GM06990 (cell line): Measurements from ENCODE around the gene MKNK1.

Experiments
- DNase-seq: peaks from one replicate; pipeline ENCODE4 v3.0.0-alpha.2; 2011; ENCODE audit not compliant: insufficient read length; ENCODE audit errors: extremely low read depth
- H3K27me3 ChIP-seq: replicated peaks from 2 replicates; pipeline ENCODE4 v1.6.0; 2011; ENCODE audit warnings: low read length; ENCODE audit not compliant: control insufficient read depth, insufficient read depth
- H3K36me3 ChIP-seq: 2 replicates; pipeline ENCODE4 v1.5.1; 2011; ENCODE audit warnings: low read length; ENCODE audit not compliant: control insufficient read depth, insufficient read depth
- H3K4me3 ChIP-seq: replicated peaks from 2 replicates; pipeline ENCODE4 v1.5.1; 2011; ENCODE audit warnings: low read depth, mild to moderate bottlenecking, control low read depth, low read length
- CTCF ChIP-seq: IDR thresholded peaks from 2 replicates; pipeline ENCODE4 v1.5.1; 2011; ENCODE audit warnings: low read length, control low read depth, mild to moderate bottlenecking, inconsistent platforms; ENCODE audit not compliant: insufficient read depth, poor library complexity, severe bottlenecking

MKNK1 gene

GRCh38 chr1:46555826-46556619 lies 48.0 kb downstream of the MKNK1 start:
- Histone ChIP-seq H3K36me3 (peaks cover 7% of the 10 kb centered on the region), H3K27me3 (no peaks in the 10 kb centered on the region; the same call in none of the 2 replicates), H3K4me3 (no peak overlapping the region)
- no peak for TF ChIP-seq CTCF
- no peak for DNase-seq

- TF ChIP-seq CTCF: no peak
- no peaks in the 10 kb centered on the region; the same call in none of the 2 replicates for H3K27me3 ChIP-seq
- DNase-seq: no peak
- H3K4me3 ChIP-seq: no peak overlapping the region
- peaks cover 4% of the 10 kb centered on the region; the same call in 1 of the 2 replicates for H3K36me3 ChIP-seq
Measured at GRCh38 chr1:46554597-46555381, 49.3 kb downstream of the MKNK1 start.

GRCh38 chr1:46554236-46554596 lies 49.9 kb downstream of the MKNK1 start:
- no peak overlapping the region for H3K4me3 ChIP-seq
- no peak for TF ChIP-seq CTCF
- peaks cover 4% of the 10 kb centered on the region; the same call in 1 of the 2 replicates for H3K36me3 ChIP-seq
- H3K27me3 ChIP-seq: no peaks in the 10 kb centered on the region; the same call in none of the 2 replicates
- DNase-seq: no peak

GRCh38 chr1:46553506-46553905 lies 50.6 kb downstream of the MKNK1 start:
- no peak overlapping the region for H3K4me3 ChIP-seq
- DNase-seq: no peak
- peaks cover 3% of the 10 kb centered on the region; the same call in 1 of the 2 replicates for H3K36me3 ChIP-seq
- no peaks in the 10 kb centered on the region; the same call in none of the 2 replicates for H3K27me3 ChIP-seq
- no peak for TF ChIP-seq CTCF

- Histone ChIP-seq H3K4me3 (no peak overlapping the region), H3K36me3 (no peaks in the 10 kb centered on the region), H3K27me3 (no peaks in the 10 kb centered on the region; the same call in none of the 2 replicates)
- DNase-seq: no peak
- no peak for TF ChIP-seq CTCF
Measured at GRCh38 chr1:46552357-46553237, 51.5 kb downstream of the MKNK1 start.
